GM20000 (cell line): Measurements from ENCODE around the gene WNT3.

Source experiments
- DNase-seq: peaks from one replicate; pipeline ENCODE4 v3.0.0; 2012; ENCODE audit warnings: low spot score
- CTCF ChIP-seq: IDR thresholded peaks from 2 replicates; pipeline ENCODE4 v1.5.1; 2012; ENCODE audit warnings: mild to moderate bottlenecking, control low read depth; ENCODE audit errors: extremely low read depth, missing control alignments

Gene WNT3

GRCh38 chr17:46834846-46835245 is 16.4 kb upstream of the WNT3 start:
- no peak for DNase-seq
- TF ChIP-seq CTCF = no peak

DNA sequence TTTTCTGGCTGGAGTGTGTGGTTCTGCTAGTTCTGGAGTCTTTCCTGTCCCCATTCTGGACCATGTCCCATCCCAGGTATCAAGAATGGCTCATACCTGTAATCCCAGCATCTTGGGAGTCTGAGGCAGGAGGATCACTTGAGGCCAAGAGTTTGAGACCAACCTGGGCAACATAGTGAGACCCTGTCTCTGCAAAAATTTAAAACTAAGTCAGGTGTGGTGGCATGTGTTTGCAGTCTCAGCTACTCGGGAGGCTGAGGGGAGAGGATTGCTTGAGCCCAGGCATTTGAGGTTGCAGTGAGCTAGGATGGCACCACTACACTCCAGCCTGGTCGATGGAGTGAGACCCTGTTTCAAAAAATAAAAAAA is 15.3 kb upstream of the WNT3 start:
- TF ChIP-seq CTCF = no peak
- no peak for DNase-seq

DNA sequence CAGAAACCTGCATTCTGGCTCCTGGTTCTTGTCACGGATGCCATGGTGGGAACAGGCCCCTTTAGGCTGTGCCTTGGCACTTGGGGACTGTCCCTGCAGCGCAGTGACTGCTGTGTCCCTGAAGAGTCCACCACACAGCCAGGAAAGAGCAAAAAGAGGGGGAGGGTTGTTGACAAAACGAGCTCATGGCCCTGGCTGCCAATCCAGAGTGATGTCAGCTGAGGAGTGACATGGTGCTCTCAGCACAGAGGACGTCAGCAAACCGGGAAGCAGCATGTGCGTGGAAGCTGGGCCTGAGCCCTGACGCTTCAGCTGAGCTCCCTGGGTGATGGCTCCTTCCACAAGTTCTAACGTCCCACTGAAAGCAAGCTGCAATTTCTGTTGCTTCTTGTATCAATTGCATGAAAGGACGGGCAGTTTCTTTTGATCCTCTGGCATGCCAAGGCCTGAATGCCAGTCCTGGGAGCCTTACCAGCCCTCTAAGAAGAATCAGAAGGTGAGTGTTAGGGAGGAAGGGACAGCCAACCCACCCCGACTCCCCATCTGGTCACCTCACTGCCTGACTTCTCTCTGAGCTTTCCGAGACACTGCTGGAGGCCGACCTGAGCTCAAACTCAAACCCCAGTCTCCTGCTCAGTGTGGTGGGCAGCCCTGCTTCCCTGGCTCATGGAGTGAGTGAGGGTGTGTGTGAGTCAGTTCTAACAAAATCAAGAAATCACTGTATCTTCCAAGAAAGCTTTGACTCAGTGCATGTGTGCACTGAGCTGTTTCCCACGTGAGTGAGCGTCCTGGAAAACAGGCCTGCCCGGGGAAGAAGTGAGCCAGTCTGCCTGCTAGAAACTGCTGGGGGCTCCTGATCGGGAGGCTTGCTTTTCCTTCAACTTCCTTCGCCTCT is 14.7 kb upstream of the WNT3 start:
- DNase-seq = no peak
- TF ChIP-seq CTCF = no peak

- no peak for TF ChIP-seq CTCF
- DNase-seq = no peak
Observed at GRCh38 chr17:46832331-46832821, 13.9 kb upstream of the WNT3 start.

- no peak for DNase-seq
- no peak for TF ChIP-seq CTCF
Observed at GRCh38 chr17:46831573-46832330, 13.3 kb upstream of the WNT3 start.

- TF ChIP-seq CTCF = no peak
- DNase-seq = no peak
Observed at GRCh38 chr17:46827274-46827673, 8.8 kb upstream of the WNT3 start.

DNA sequence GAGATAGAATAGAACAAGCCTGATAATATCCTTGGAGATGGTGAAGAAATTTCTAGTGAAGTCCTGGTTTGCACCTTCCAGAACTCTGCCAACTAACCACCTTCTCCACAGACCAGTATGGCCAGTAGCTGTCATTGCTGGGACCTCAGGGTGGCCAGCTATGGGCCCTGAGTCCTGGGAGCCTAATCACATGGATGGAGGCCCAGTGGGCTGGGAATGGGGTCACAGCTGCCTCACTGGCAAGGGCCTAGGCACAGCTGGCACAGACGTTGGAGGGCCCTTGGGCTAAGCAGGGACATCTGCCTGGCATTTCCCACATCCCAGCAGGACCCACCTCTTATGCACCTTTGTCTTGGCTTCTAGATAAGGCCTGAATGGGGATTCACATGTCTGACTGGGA is 7.6 kb upstream of the WNT3 start:
- TF ChIP-seq CTCF = no peak
- DNase-seq = no peak
